OCI-LY1 (cell line): Measurements from ENCODE around the gene GAL3ST1.
"Not testable (repeated sequence)": the region's sequence is repeated elsewhere in the genome, so short reads cannot be mapped to it uniquely, and the experiment has no call there.

Experiments
- H2AFZ ChIP-seq: fragments of 200-600 bp; sonication (generic), shearing (Covaris generic); 2 replicates; pipeline ENCODE4 v1.6.0; 2014; ENCODE audit warnings: antibody characterized with exemption, mild to moderate bottlenecking, low read length
- H3F3A ChIP-seq: fragments of 200-600 bp; sonication (generic), shearing (Covaris generic); 2 replicates; pipeline ENCODE4 v1.6.0; 2014; ENCODE audit warnings: mild to moderate bottlenecking, antibody characterized with exemption, low read length, moderate library complexity; ENCODE audit not compliant: insufficient read depth
- H3K27ac ChIP-seq: fragments of 200-600 bp; sonication (generic); 2 replicates; pipeline ENCODE4 v1.5.1; 2014; ENCODE audit warnings: low read length, mixed run types, mild to moderate bottlenecking, low read depth; ENCODE audit not compliant: poor library complexity, severe bottlenecking
- H3K27me3 ChIP-seq: fragments of 200-600 bp; sonication (generic); 2 replicates; pipeline ENCODE4 v1.6.0; 2014; ENCODE audit warnings: antibody characterized with exemption, mild to moderate bottlenecking, low read length, moderate library complexity; ENCODE audit not compliant: insufficient read depth
- H3K36me3 ChIP-seq: fragments of 200-600 bp; sonication (generic); 2 replicates; pipeline ENCODE4 v1.6.1; 2014; ENCODE audit warnings: mild to moderate bottlenecking, antibody characterized with exemption, low read length, moderate library complexity, mixed read lengths; ENCODE audit not compliant: insufficient read depth
- H3K4me1 ChIP-seq: fragments of 200-600 bp; sonication (generic); 2 replicates; pipeline ENCODE4 v1.5.1; 2014; ENCODE audit warnings: mild to moderate bottlenecking, low read length, moderate library complexity; ENCODE audit not compliant: insufficient read depth, severe bottlenecking
- H3K4me2 ChIP-seq: fragments of 200-600 bp; sonication (generic), shearing (Covaris generic); 2 replicates; pipeline ENCODE4 v1.6.1; 2014; ENCODE audit warnings: low read length
- H3K4me3 ChIP-seq: fragments of 200-600 bp; sonication (generic); 2 replicates; pipeline ENCODE4 v1.5.1; 2014; ENCODE audit warnings: low read length, low read depth, mild to moderate bottlenecking, mixed read lengths; ENCODE audit not compliant: poor library complexity, severe bottlenecking
- H3K79me2 ChIP-seq: fragments of 200-600 bp; shearing (Covaris generic); 2 replicates; pipeline ENCODE4 v1.6.1; 2016; ENCODE audit warnings: mixed run types, low read length, mixed read lengths; ENCODE audit not compliant: insufficient read depth
- H3K9ac ChIP-seq: fragments of 200-600 bp; sonication (generic), shearing (Covaris generic); 2 replicates; pipeline ENCODE4 v1.6.1; 2014; ENCODE audit warnings: mild to moderate bottlenecking, low read length, mixed read lengths
- H3K9me2 ChIP-seq: fragments of 200-600 bp; sonication (generic), shearing (Covaris generic); 2 replicates; pipeline ENCODE4 v1.6.1; 2014; ENCODE audit warnings: low read depth, mild to moderate bottlenecking, low read length, mixed read lengths
- H3K9me3 ChIP-seq: fragments of 200-600 bp; shearing (Covaris generic); 2 replicates; pipeline ENCODE4 v1.6.1; 2014; ENCODE audit warnings: low read length, mixed read lengths
- H4K20me1 ChIP-seq: fragments of 200-600 bp; sonication (generic), shearing (Covaris generic); 2 replicates; pipeline ENCODE4 v1.6.0; 2016; ENCODE audit warnings: mild to moderate bottlenecking, low read length; ENCODE audit not compliant: insufficient read depth
- CTCF ChIP-seq: fragments of 200-600 bp; sonication (generic), shearing (Covaris generic); IDR thresholded peaks from 2 replicates; pipeline ENCODE4 v1.5.1; 2017; ENCODE audit warnings: mild to moderate bottlenecking, antibody characterized with exemption, low read length, moderate library complexity, mixed read lengths
- EZH2 ChIP-seq: fragments of 200-600 bp; sonication (generic), shearing (Covaris generic); IDR thresholded peaks from 2 replicates; pipeline ENCODE4 v1.8.0; 2017; ENCODE audit warnings: borderline replicate concordance, mixed run types, mild to moderate bottlenecking, antibody characterized with exemption, low read length, moderate library complexity, mixed read lengths

Gene GAL3ST1

DNA sequence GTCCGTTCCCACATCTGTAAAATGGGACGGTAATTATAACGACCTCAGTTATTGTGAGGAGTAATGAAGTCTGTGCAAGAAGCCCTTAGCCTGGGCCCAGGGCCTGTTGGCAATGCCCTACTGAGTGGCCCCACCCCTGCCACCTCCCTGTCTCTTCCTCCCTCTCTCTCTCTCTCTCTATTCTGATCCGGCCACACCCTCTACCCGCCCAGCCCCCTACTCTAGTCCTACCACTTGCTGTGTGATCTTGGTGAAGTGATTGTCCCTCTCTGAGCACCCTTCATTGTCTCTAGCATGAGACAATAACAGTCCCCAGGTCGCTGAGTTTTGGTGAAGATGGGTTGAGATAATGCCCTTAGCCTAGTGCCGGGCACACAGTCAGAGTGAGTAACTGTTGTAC, 20.5 kb downstream of the GAL3ST1 start:
- no peaks in the 10 kb centered on the region for H3K9me2 ChIP-seq
- H4K20me1 ChIP-seq: no peaks in the 10 kb centered on the region
- TF ChIP-seq EZH2 (no peak), CTCF (no peak)
- H3K9me3 ChIP-seq: no peaks in the 10 kb centered on the region
- no peaks in the 10 kb centered on the region for H3K4me1 ChIP-seq
- no peak overlapping the region for H3K27ac ChIP-seq
- no peak overlapping the region for H2AFZ ChIP-seq
- H3K4me3 ChIP-seq: no peak overlapping the region
- no peaks in the 10 kb centered on the region for H3K36me3 ChIP-seq
- H3K4me2 ChIP-seq: no peak overlapping the region
- no peaks in the 10 kb centered on the region for H3F3A ChIP-seq
- no peak overlapping the region for H3K9ac ChIP-seq
- no peaks in the 10 kb centered on the region for H3K79me2 ChIP-seq
- no peaks in the 10 kb centered on the region for H3K27me3 ChIP-seq

GRCh38 chr22:30552719-30553118, 21.7 kb downstream of the GAL3ST1 start:
- Histone ChIP-seq H3K4me1 (no peaks in the 10 kb centered on the region), H3K27me3 (no peaks in the 10 kb centered on the region), H3K4me2 (no peak overlapping the region), H3K27ac (no peak overlapping the region), H3K9ac (no peak overlapping the region), H3K36me3 (no peaks in the 10 kb centered on the region), H3F3A (no peaks in the 10 kb centered on the region), H3K79me2 (no peaks in the 10 kb centered on the region), H4K20me1 (no peaks in the 10 kb centered on the region), H3K9me3 (no peaks in the 10 kb centered on the region), H3K9me2 (no peaks in the 10 kb centered on the region), H2AFZ (no peak overlapping the region), H3K4me3 (no peak overlapping the region)
- TF ChIP-seq CTCF (no peak), EZH2 (no peak)

DNA sequence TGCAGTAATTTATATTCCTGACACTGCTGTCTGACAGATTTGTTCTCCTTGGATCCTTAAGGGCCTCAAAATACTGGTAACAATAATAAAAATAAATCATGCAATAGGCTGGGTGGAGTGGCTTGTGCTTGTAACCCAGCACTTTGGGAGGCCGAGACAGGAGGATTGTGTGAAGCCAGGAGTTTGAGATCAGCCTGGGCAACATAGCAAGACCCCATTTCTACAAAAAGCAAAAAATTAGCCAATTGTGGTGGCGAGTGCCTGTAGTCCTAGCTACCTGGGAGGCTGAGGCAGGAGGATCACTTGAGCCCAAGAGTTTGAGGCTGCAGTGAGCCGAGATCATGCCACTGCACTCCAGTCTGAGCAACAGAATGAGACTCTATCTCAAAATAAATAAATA, 22.7 kb downstream of the GAL3ST1 start:
- not testable (repeated sequence) for H4K20me1 ChIP-seq, H3K27ac ChIP-seq, H3K9me3 ChIP-seq, H3K4me1 ChIP-seq, H3K36me3 ChIP-seq, H3K4me2 ChIP-seq, H3K4me3 ChIP-seq, H3F3A ChIP-seq, H3K9me2 ChIP-seq, H3K27me3 ChIP-seq, H3K79me2 ChIP-seq, H2AFZ ChIP-seq, H3K9ac ChIP-seq

DNA sequence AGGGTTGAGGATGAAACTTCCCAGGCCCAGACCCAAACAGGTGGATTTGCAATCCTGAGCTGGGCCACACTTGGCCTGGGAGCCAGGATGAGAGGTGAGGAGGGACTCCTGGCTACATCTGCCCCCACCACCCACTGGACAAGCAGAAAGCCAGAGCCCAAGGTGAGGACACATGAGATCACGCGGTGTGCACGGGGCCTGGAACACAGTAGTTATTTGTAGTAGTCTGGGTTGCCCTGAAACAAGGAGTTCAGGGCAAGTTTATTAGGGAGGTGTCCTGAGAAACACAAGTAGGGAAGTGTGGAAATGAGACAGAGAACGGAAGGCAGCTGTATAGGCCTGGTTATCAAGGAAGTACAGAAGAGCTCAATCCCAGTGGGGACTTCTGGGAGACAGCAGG, 27.3 kb downstream of the GAL3ST1 start:
- no peak overlapping the region for H3K4me3 ChIP-seq
- no peak overlapping the region for H3K27ac ChIP-seq
- no peaks in the 10 kb centered on the region for H4K20me1 ChIP-seq

More for the DNA sequence above, 27.3 kb downstream of the GAL3ST1 start:
- Histone ChIP-seq H3K36me3 (no peaks in the 10 kb centered on the region), H3K4me1 (no peaks in the 10 kb centered on the region), H3K79me2 (no peaks in the 10 kb centered on the region), H3K9me3 (no peaks in the 10 kb centered on the region), H2AFZ (no peak overlapping the region), H3K9me2 (no peaks in the 10 kb centered on the region), H3K4me2 (no peak overlapping the region), H3K9ac (no peak overlapping the region), H3F3A (no peaks in the 10 kb centered on the region), H3K27me3 (no peaks in the 10 kb centered on the region)
- TF ChIP-seq CTCF (no peak), EZH2 (no peak)
